ENCODE measurements around the gene ZNF469. TPM values are rescaled to one million over a fixed set of nuclear protein-coding genes. Genes with fewer than 3 reads are reported as not detected.
"Not testable (repeated sequence)": the region's sequence is repeated elsewhere in the genome, so short reads cannot be mapped to it uniquely, and the experiment has no call there.

ZNF469 gene
- total RNA-seq, 1 donor from 2014 or later = 0.41 TPM

DNA sequence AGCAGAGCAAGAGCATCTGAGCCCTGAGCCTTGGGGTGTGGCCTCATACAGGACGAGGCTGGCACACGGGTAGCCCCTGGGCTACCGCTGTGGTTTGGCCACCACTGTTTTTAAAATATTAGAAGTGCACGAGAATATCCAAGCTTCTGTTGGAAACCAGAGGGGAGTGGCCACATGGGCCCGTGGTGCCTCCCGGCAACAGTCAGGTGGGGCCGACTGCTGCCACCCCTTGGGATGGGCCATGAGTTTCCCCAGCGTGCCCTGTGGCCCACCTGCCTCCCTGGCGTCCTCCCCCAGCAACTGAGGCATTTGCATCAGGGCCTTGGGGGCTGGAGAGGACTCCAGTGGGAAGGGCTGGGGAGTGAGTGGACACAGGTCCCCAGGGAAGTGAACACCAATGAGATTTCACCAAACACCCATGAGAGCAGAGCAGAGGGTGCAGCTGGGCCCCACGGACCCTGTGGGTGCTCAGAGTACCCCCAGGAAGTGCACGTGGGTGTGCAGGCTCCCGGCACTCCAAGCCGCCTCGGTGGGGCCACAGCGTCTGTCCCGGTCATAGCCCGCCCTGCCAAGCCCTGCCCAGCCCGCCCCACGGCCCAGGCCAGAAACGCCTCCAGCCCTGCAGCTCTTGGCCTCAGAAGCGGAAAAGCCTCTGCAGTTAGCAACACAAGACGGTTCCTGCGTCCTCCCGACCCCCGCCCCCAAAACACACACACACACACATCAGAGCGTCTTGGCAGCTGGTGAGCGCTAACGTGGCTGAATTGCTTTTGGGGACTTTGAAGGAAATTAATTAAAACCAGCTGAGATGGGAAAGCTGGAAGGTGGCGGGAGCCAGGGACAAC, 22.7 kb downstream of the ZNF469 start:
- FAIRE-seq (no peak), DNase-seq (ENCODE audit: low spot score in 2 of 2) (no peak)

DNA sequence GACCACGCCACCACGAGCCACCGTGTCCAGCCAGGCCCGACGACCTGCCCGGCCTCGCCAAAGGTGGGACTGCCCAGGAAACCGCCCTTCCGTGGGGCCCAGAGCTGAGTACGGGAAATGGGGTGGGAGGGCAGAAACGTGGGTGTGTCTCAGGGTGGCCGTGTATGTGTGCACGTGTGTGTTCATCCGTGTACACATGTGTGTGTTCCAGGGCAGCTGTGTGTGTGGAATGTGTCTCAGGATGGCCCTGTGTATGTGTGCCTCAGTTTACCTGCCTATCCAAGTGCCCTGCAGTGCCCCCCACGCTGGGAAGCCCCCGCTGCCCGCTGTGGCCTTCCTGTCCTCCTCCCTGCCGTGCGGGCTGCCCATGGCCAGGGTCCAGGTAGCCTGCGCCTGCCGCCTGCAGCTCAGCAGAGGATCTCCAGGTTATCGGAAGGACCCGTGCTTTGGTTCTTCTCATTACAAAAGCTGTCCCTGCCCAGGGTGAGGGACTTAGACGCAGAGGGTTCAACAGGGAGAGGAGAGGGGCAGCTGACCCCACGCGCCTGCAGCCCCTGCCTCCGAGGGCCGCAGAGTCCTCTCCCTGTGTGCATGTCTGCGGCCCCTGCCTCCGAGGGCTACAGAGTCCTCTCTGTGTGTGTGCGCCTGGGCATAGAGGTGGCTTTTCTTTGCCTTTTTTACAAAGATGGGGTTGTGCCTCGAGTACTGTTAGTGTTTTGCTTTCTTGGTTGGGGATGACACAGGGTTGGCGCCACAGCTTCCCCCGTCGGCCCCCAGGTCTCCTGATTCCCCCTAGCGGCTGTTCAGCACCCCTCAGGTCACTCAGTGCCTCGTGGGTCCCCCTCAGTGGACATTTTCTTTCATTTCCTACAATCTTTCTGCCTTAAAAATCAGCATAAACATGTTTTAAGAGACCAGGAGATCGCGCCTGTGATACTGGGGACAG, 23.6 kb downstream of the ZNF469 start:
- no peak for FAIRE-seq

DNA sequence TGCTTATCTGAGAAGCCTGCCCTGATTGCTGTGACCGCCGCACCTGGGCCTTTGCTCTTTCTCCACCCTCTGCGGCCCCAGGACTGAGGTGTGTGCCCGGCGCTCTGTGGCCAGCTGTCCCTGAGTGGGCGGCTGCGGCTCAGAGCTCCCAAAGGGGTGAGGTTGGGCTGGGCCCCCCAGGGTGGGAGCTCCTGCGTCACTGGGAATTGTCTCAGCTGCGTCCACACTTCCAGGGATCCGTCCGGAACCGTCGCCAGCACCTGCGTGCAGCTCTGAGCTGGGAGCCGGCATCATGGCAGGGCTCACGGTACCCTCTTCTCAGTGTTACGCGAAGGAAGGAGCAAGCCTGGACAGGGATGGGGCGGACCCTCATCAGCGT, 24.3 kb downstream of the ZNF469 start:
- FAIRE-seq (no peak), DNase-seq (ENCODE audit: low spot score in 2 of 2) (no peak)

More for the DNA sequence above, 23.6 kb downstream of the ZNF469 start:
- DNase-seq (ENCODE audit: low spot score in 2 of 2) = no peak

DNA sequence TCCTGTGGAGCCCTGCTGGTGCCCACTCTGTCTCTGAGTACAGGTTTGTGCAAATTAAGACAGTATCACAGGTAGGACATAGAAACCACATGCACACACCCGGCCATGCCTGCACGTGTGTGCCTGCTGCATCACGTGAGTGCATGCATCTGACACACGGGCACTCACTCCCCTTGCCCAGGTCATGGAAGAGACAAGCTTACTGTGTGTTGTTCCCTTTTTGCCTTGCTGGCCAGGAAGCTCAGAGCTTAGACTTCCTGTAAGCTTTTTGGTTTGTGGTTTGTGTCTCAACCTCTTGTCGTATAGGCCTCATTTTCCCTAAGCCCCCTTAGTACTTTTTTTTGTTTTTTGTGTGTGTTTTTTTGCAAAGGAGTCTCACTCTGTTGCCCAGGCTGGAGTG, 25.0 kb downstream of the ZNF469 start:
- FAIRE-seq = no peak

GRCh38 chr16:88408561-88409142, 25.9 kb downstream of the ZNF469 start:
- no peak for FAIRE-seq
- DNase-seq (ENCODE audit: low spot score in 2 of 2) = no peak

More for the DNA sequence above, 25.0 kb downstream of the ZNF469 start:
- DNase-seq (ENCODE audit: low spot score in 2 of 2) = no peak

DNA sequence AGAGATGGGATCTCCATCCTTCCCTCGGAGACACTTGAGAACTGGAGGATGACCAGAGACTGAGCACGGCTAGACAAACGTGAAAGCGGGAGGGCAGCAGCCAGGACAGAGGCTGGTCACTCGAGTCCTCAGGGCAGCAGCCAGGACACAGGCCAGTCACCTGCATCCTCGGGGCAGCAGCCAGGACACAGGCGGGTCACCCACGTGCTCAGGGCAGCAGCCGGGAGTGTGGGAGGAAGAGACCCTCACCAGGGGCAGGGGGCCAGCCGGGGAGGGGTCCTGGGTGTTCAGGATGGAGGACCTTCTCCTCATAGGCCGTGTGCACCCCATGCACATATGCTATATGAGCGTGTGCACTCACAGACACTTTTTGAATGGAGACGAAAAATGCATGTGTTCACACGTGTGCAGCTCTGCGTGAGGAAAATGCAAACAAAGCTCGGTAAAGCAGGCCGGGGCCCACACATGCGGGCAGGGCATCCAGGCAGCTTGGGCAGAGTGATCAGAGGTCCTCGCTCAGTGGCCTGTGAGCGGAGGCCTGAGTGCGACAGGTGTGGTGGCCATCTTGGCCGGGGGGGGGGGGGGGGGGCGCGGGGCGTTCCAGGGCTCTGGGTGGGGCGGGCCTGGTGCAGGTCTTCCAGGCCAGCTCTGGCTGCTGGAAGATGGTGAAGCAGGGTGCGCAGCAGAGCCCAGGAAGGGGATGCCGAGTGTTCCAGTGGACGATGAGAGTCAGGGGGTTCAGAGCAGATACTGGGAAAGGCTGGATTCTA, 26.7 kb downstream of the ZNF469 start:
- DNase-seq (ENCODE audit: low spot score in 2 of 2) = no peak

GRCh38 chr16:88410297-88410968, 27.7 kb downstream of the ZNF469 start:
- FAIRE-seq = not testable (repeated sequence)

More for the DNA sequence above, 26.7 kb downstream of the ZNF469 start:
- FAIRE-seq = no peak

DNA sequence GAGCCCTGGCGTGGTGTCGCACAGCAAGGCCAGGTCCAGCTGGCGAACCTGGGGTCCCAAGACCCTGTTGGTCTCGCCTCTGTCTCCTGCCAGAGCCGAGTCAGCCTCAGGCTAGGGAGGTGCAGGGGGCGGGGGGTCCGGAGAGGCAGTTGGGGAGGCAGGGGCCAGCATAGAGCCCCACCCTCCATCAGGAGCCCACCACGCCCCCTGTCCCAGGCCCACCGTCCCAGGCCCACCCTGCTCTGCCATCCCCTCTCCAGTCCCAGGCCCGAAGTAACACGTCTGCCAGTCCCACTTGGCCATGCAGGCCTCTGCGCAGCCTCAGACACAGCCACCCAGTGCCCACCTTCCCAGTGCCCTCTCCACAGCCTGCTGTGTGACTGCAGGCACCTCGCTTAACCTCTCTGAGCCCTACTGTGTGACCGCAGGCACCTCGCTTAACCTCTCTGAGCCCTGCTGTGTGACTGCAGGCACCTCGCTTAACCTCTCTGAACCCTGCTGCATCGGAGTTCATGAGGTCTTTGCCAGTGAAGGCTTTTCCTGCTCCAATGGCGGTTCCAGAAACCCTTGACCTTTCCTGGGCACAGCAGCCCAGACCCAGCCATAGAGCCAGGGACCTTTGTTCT, 29.3 kb downstream of the ZNF469 start:
- DNase-seq (ENCODE audit: low spot score in 2 of 2) = no peak
- FAIRE-seq = no peak

More at GRCh38 chr16:88410297-88410968, 27.7 kb downstream of the ZNF469 start:
- DNase-seq (ENCODE audit: low spot score in 2 of 2) = not testable (repeated sequence)

DNA sequence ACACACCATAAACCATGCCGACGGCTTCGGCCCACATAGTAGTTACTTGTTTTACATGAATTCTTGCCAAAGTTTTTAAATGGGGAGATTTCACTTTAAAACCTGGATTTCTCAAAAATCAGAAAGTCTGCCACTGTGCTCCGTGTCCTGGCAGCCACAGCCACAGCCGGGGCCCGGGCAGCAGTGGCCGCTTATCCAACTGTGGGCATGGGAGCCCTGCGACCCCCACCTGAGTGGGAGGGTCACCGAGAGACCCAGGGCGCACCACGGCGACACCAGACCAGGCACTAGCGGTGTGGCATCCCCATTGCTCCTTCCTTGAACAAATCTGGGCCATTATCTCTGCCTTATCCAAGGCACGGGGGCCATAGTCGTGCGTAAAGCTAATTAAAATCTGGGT, 30.0 kb downstream of the ZNF469 start:
- no peak for DNase-seq (ENCODE audit: low spot score in 2 of 2)
- no peak for FAIRE-seq

GRCh38 chr16:88413231-88413630, 30.5 kb downstream of the ZNF469 start:
- DNase-seq (ENCODE audit: low spot score in 2 of 2) = no peak

GRCh38 chr16:88413631-88414030, 30.9 kb downstream of the ZNF469 start:
- FAIRE-seq (no peak), DNase-seq (ENCODE audit: low spot score in 2 of 2) (no peak)

More at GRCh38 chr16:88413231-88413630, 30.5 kb downstream of the ZNF469 start:
- no peak for FAIRE-seq

- no peak for FAIRE-seq
- no peak for DNase-seq (ENCODE audit: low spot score in 2 of 2)
These were observed 32.0 kb downstream of the ZNF469 start for GRCh38 chr16:88414521-88415380.

GRCh38 chr16:88415381-88415705, 32.6 kb downstream of the ZNF469 start:
- DNase-seq (ENCODE audit: low spot score in 2 of 2) = no peak
- no peak for FAIRE-seq

DNA sequence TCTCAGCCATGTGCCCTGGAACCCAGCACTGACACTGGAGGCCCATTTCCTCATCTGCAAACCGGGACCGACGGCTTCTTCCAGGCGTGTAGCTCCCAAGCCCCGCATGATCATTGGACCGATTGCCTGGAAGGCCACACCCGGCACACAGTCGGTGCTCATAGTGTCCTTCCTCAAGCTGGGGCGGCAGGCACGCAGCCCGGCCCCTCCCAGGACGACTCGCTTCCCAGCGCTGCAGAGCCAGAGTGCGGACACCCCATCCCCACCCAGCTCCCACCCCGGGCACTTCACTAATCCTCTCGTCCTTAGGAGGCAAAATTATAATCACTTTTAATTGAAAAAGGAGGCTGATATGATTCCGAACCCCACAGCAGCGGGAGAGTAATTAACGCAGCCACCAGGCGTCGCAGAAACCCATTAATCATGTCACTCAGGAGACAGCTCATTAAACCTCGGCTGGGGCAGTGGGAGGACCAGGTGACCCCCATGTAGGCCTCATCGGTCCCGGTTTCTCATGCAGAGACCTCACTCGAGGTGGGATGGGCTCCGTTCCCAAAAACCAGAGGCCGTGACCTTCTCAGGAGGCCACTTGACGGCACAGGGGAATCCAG, 33.1 kb downstream of the ZNF469 start:
- FAIRE-seq = no peak
- no peak for DNase-seq (ENCODE audit: low spot score in 2 of 2)

DNA sequence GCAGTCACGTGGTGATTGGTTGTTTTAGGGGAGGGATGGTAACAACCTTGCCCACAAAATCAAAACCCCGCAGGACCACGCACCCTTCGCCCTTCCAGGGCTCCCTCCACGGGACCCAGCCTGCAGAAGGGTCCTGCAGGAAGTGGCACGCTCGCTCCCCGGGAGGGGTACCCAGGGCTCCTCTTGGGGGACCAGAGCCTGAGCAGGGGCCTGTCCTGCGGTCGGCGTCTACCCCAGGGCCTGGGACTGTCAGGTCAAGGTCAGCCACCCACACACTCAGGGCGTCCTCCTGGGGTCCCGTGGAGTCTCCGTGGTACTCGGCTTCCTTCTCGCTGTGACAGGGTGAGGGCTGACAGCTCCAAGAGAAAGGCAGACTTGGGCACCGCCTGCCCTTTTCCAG, 33.9 kb downstream of the ZNF469 start:
- DNase-seq (ENCODE audit: low spot score in 2 of 2) (no peak), FAIRE-seq (no peak)

DNA sequence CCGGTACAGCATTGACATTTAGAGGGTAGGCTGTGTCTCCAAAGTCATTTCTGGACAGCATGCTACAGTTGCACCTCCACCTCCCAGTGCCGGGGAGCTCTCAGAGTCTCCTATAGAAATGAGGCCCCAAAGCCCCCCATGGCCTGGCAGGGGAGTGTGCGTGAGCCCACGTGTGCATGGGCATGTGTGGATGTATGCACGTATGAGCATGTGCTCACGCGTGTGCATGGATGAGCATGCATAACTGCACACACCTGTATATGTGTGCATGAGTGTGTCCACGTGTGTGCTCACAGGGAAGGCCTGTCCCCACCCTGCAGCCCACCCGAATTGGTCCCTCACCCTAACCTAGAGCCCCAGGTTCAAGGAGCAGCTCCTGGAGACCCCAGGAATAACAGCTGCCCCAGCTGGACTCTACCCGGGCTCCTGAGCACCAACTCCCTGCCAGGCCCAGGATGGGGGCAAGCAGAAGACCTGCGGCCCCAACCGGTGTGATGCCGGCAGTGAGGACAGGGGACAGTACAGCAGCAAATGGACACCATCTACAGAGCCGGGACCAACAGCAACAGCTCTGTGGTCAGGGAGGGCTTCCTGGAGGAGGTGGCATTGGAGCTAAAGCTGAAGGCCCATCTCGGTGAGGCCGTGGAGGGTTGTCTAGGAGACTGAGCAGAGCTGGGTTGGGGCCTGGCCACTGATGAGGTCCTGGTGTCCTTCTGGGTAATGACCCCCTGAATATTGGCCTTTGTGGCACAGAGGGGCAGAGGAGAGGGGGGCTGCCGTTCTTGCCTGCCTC, 35.1 kb downstream of the ZNF469 start:
- DNase-seq (ENCODE audit: low spot score in 2 of 2) = no peak
- no peak for FAIRE-seq

GRCh38 chr16:88418869-88419268, 36.1 kb downstream of the ZNF469 start:
- FAIRE-seq (no peak), DNase-seq (ENCODE audit: low spot score in 2 of 2) (no peak)
